Measurements from ENCODE around the gene OR8D4. TPM values are rescaled to one million over a fixed set of nuclear protein-coding genes. Genes with fewer than 3 reads are reported as not detected.
"Not testable (repeated sequence)": the region's sequence is repeated elsewhere in the genome, so short reads cannot be mapped to it uniquely, and the experiment has no call there.

Gene OR8D4
- total RNA-seq, 1 donor from 2014 or later = not detected

GRCh38 chr11:123856444-123856843 is 45.5 kb upstream of the OR8D4 start:
- Mint-ChIP-seq H3K4me1 (ENCODE audit: low read depth, unreplicated experiment) (peaks cover 2% of the 10 kb centered on the region), H3K36me3 (ENCODE audit: low read depth, unreplicated experiment) (peaks cover 4% of the 10 kb centered on the region), H3K27me3 (ENCODE audit: low read depth, unreplicated experiment) (no peaks in the 10 kb centered on the region), H3K9me3 (ENCODE audit: unreplicated experiment) (peaks cover 10% of the 10 kb centered on the region), H3K4me3 (ENCODE audit: unreplicated experiment) (no peak overlapping the region), H3K27ac (ENCODE audit: unreplicated experiment) (no peak overlapping the region)
- H3K79me2 ChIP-seq (ENCODE audit: insufficient read depth, low read length) = no peaks in the 10 kb centered on the region
- no peak overlapping the region for H3K4me3 ChIP-seq (ENCODE audit: insufficient read depth, low read depth, low read length)
- H3K27me3 ChIP-seq (ENCODE audit: insufficient read depth, low read length) = no peaks in the 10 kb centered on the region
- no peak overlapping the region for H3K9ac ChIP-seq (ENCODE audit: low read length)
- no peaks in the 10 kb centered on the region for H3K9me3 ChIP-seq (ENCODE audit: insufficient read depth, low read depth, low read length)
- DNase-seq (ENCODE audit: low read depth) = no peak
- no peak overlapping the region for H3K27ac ChIP-seq (ENCODE audit: low read depth, low read length)
- H3K4me1 ChIP-seq (ENCODE audit: insufficient read depth, low read length) = no peaks in the 10 kb centered on the region
- no peak overlapping the region for H3K4me2 ChIP-seq (ENCODE audit: low read length)
- H2AFZ ChIP-seq (ENCODE audit: low read depth, low read length) = no peak overlapping the region
- no peak for FAIRE-seq
- no peak for TF ChIP-seq CTCF (IDR thresholded peaks at IDR 0.05; ENCODE audit: insufficient read depth, low read depth, low read length)
- TF ChIP-seq EZH2 (IDR thresholded peaks at IDR 0.05; ENCODE audit: insufficient read depth, low read length) = no peak
- H3K36me3 ChIP-seq (ENCODE audit: insufficient read depth, low read length) = no peaks in the 10 kb centered on the region
- H4K20me1 ChIP-seq (ENCODE audit: insufficient read depth, low read length) = no peaks in the 10 kb centered on the region

- peaks cover 2% of the 10 kb centered on the region for H3K36me3 Mint-ChIP-seq (ENCODE audit: low read depth, unreplicated experiment)
- H2AFZ ChIP-seq (ENCODE audit: low read depth, low read length) = no peak overlapping the region
These were observed 42.2 kb upstream of the OR8D4 start for GRCh38 chr11:123859731-123860130.

DNA sequence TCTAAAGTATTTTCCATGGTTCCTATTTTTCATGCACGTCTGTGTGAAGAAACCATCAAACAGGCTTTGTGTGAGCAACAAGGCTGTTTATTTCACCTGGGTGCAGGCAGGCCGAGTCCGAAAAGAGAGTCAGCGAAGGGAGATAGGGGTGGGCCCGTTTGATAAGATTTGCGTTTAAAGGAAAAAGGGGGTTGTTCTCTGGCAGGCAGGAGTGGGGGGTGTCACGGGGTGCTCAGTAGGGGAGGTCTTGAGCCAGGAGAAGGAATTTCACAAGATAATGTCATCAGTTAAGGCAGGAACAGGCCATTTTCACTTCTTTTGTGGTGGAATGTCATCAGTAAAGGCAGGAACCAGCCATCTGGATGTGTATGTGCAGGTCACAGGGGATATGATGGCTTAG is 36.7 kb upstream of the OR8D4 start:
- H3K36me3 Mint-ChIP-seq (ENCODE audit: low read depth, unreplicated experiment); H3K4me2 ChIP-seq (ENCODE audit: low read length); H3K27me3 ChIP-seq (ENCODE audit: insufficient read depth, low read length); H3K4me3 Mint-ChIP-seq (ENCODE audit: unreplicated experiment); H3K4me1 ChIP-seq (ENCODE audit: insufficient read depth, low read length); H3K9me3 ChIP-seq (ENCODE audit: insufficient read depth, low read depth, low read length); H3K4me3 ChIP-seq (ENCODE audit: insufficient read depth, low read depth, low read length); H3K27me3 Mint-ChIP-seq (ENCODE audit: low read depth, unreplicated experiment); H3K9ac ChIP-seq (ENCODE audit: low read length); H3K27ac ChIP-seq (ENCODE audit: low read depth, low read length); H4K20me1 ChIP-seq (ENCODE audit: insufficient read depth, low read length); H3K9me3 Mint-ChIP-seq (ENCODE audit: unreplicated experiment); FAIRE-seq; H2AFZ ChIP-seq (ENCODE audit: low read depth, low read length); DNase-seq (ENCODE audit: low read depth); H3K4me1 Mint-ChIP-seq (ENCODE audit: low read depth, unreplicated experiment); H3K27ac Mint-ChIP-seq (ENCODE audit: unreplicated experiment); H3K79me2 ChIP-seq (ENCODE audit: insufficient read depth, low read length); H3K36me3 ChIP-seq (ENCODE audit: insufficient read depth, low read length): not testable (repeated sequence)

More at GRCh38 chr11:123859731-123860130, 42.2 kb upstream of the OR8D4 start:
- no peaks in the 10 kb centered on the region for H3K9me3 ChIP-seq (ENCODE audit: insufficient read depth, low read depth, low read length)
- H3K4me3 ChIP-seq (ENCODE audit: insufficient read depth, low read depth, low read length) = no peak overlapping the region
- H3K27me3 ChIP-seq (ENCODE audit: insufficient read depth, low read length) = no peaks in the 10 kb centered on the region
- FAIRE-seq (no peak), DNase-seq (ENCODE audit: low read depth) (no peak)
- H3K4me1 ChIP-seq (ENCODE audit: insufficient read depth, low read length) = no peaks in the 10 kb centered on the region
- no peaks in the 10 kb centered on the region for H3K79me2 ChIP-seq (ENCODE audit: insufficient read depth, low read length)
- no peak overlapping the region for H3K27ac ChIP-seq (ENCODE audit: low read depth, low read length)
- H3K4me3 Mint-ChIP-seq (ENCODE audit: unreplicated experiment) = no peak overlapping the region
- no peak for TF ChIP-seq EZH2 (IDR thresholded peaks at IDR 0.05; ENCODE audit: insufficient read depth, low read length)
- no peak for TF ChIP-seq CTCF (IDR thresholded peaks at IDR 0.05; ENCODE audit: insufficient read depth, low read depth, low read length)
- no peaks in the 10 kb centered on the region for H4K20me1 ChIP-seq (ENCODE audit: insufficient read depth, low read length)
- no peak overlapping the region for H3K4me2 ChIP-seq (ENCODE audit: low read length)
- H3K4me1 Mint-ChIP-seq (ENCODE audit: low read depth, unreplicated experiment) = peaks cover 2% of the 10 kb centered on the region
- H3K36me3 ChIP-seq (ENCODE audit: insufficient read depth, low read length) = no peaks in the 10 kb centered on the region
- H3K27me3 Mint-ChIP-seq (ENCODE audit: low read depth, unreplicated experiment) = no peaks in the 10 kb centered on the region
- H3K9ac ChIP-seq (ENCODE audit: low read length) = no peak overlapping the region
- H3K27ac Mint-ChIP-seq (ENCODE audit: unreplicated experiment) = no peak overlapping the region
- H3K9me3 Mint-ChIP-seq (ENCODE audit: unreplicated experiment) = peaks cover 10% of the 10 kb centered on the region

GRCh38 chr11:123867795-123868194 is 34.2 kb upstream of the OR8D4 start:
- H3K36me3 ChIP-seq (ENCODE audit: insufficient read depth, low read length); FAIRE-seq; DNase-seq (ENCODE audit: low read depth); H3K4me2 ChIP-seq (ENCODE audit: low read length); H3K36me3 Mint-ChIP-seq (ENCODE audit: low read depth, unreplicated experiment); H3K4me1 Mint-ChIP-seq (ENCODE audit: low read depth, unreplicated experiment); H3K27me3 ChIP-seq (ENCODE audit: insufficient read depth, low read length); H2AFZ ChIP-seq (ENCODE audit: low read depth, low read length); H3K27ac Mint-ChIP-seq (ENCODE audit: unreplicated experiment); H3K4me1 ChIP-seq (ENCODE audit: insufficient read depth, low read length); H3K4me3 ChIP-seq (ENCODE audit: insufficient read depth, low read depth, low read length); H3K27me3 Mint-ChIP-seq (ENCODE audit: low read depth, unreplicated experiment); H3K9ac ChIP-seq (ENCODE audit: low read length); H3K79me2 ChIP-seq (ENCODE audit: insufficient read depth, low read length); H3K27ac ChIP-seq (ENCODE audit: low read depth, low read length); H3K4me3 Mint-ChIP-seq (ENCODE audit: unreplicated experiment); H3K9me3 ChIP-seq (ENCODE audit: insufficient read depth, low read depth, low read length); H4K20me1 ChIP-seq (ENCODE audit: insufficient read depth, low read length): not testable (repeated sequence)
- peaks cover 11% of the 10 kb centered on the region for H3K9me3 Mint-ChIP-seq (ENCODE audit: unreplicated experiment)

All from astrocyte (in vitro differentiated cells and primary cell).